Body of pancreas (tissue), 4 donors: ENCODE measurements around the gene SPDYC. TPM values are rescaled to one million over a fixed set of nuclear protein-coding genes. Genes with fewer than 3 reads are reported as not detected.

Experiments
- ATAC-seq: fragments of 150-250 bp; one replicate; pipeline ENCODE4 v1.9.1; 2016
- DNase-seq, 4 donors: peaks; one replicate each; pipeline ENCODE4 v3.0.0-alpha.2; 2019
- H3K27ac ChIP-seq, 4 donors: fragments of 200-600 bp; sonication (generic); 1 replicate in 3 of 4; 2 replicates in 1 of 4; pipeline versions ENCODE4 v1.5.1 to v1.6.1; 2016 to 2019; ENCODE audit warnings: mild to moderate bottlenecking in 1 of 4, mixed read lengths in 1 of 4, moderate library complexity in 1 of 4
- H3K27me3 ChIP-seq, 2 donors: fragments of 200-600 bp; sonication (generic); one replicate each; pipeline ENCODE4 v1.6.0; 2016; ENCODE audit warnings: mild to moderate bottlenecking in 1 of 2
- H3K36me3 ChIP-seq, 2 donors: fragments of 200-600 bp; sonication (generic); replicated peaks in 1 of 2; 2 replicates each; pipeline ENCODE4 v1.5.1; 2016; ENCODE audit warnings: low read depth in 2 of 2; ENCODE audit not compliant: insufficient read depth in 1 of 2
- H3K4me1 ChIP-seq: fragments of 200-600 bp; sonication (generic); one replicate; pipeline ENCODE4 v1.6.0; 2016
- H3K4me3 ChIP-seq, 2 donors: fragments of 200-600 bp; sonication (generic); 1 replicate in 1 of 2; 2 replicates in 1 of 2; pipeline ENCODE4 v1.5.1; 2016 to 2019
- H3K9me3 ChIP-seq, 3 donors: fragments of 200-600 bp; sonication (generic); 1 replicate in 2 of 3; 2 replicates in 1 of 3; pipeline ENCODE4 v1.5.1; 2016
- CTCF ChIP-seq, 7 experiments: fragments of 450-650 bp in 4 of 7; fragments of 200-600 bp in 3 of 7; sonication (generic) in 3 of 7; IDR thresholded peaks; one replicate each; pipeline ENCODE4 v1.5.1; 2016 to 2019; ENCODE audit warnings: antibody characterized with exemption in 7 of 7
- POLR2A ChIP-seq, 3 donors: fragments of 450-650 bp; IDR thresholded peaks; one replicate each; pipeline ENCODE4 v1.6.1; 2016; ENCODE audit warnings: antibody characterized with exemption in 3 of 3, mild to moderate bottlenecking in 2 of 3
- WGBS, 2 donors: methylation state at CpG; one replicate each; pipeline ENCODE4 v1.1.5; 2017; 5-methylcytosine and 5-hydroxymethylcytosine counted together
- intact Hi-C: fragments of 100-400 bp; cut with DNase I; formaldehyde crosslinking; loops from one replicate; pipeline ENCODE4 v1.15.1; 2023
- total RNA-seq, 2 donors: library from RNA; depleted of rRNA; stranded (reverse); fragments of >200 nt; gene quantifications; one replicate each; pipeline ENCODE4 v1.1.0, GENCODE V29; 2016

SPDYC gene
- not detected for total RNA-seq

- Histone ChIP-seq H3K9me3 (no peaks in the 10 kb centered on the region), H3K4me1 (peaks cover 9% of the 10 kb centered on the region), H3K27ac (no peak within 1 kb of the TSS), H3K4me3 (no peak within 1 kb of the TSS), H3K27me3 (no peaks in the 10 kb centered on the region), H3K36me3 (no peaks in the 10 kb centered on the region)
- DNase-seq (no peak), ATAC-seq (no peak)
- intact Hi-C loops = no loop called here
- 91 to 95% methylated on average over 12 to 21 of the region's 21 CpGs for WGBS, 2 donors
- no peak for TF ChIP-seq POLR2A (IDR thresholded peaks at IDR 0.05)
Observed at GRCh38 chr11:65170058-65170534, at the start of gene SPDYC. Gene SPDYC (plus strand): TSS chr11:65170233. CDS start chr11:65171358, 1,125 bp downstream.

GRCh38 chr11:65120831-65121230, 49.2 kb upstream of the SPDYC start:
- intact Hi-C loops = no loop called here
- peaks cover 0 to 12% of the 10 kb centered on the region in 2 donors for H3K36me3 ChIP-seq
- no peaks in the 10 kb centered on the region for H3K27me3 ChIP-seq
- H3K4me1 ChIP-seq = peaks cover 44% of the 10 kb centered on the region
- DNase-seq = no peak
- TF ChIP-seq CTCF (IDR thresholded peaks at IDR 0.05) (no peak), POLR2A (IDR thresholded peaks at IDR 0.05) (no peak)
- no peaks in the 10 kb centered on the region for H3K9me3 ChIP-seq
- peak overlapping the region in 3 of 4 donors; percentile 83 to 94 (median 93) for H3K27ac ChIP-seq
- H3K4me3 ChIP-seq = no peak overlapping the region
- ATAC-seq = no peak
- 40 to 48% methylated on average over 3 of the region's 3 CpGs for WGBS, 2 donors

- TF ChIP-seq CTCF (IDR thresholded peaks at IDR 0.05) (no peak), POLR2A (IDR thresholded peaks at IDR 0.05) (no peak)
- Histone ChIP-seq H3K4me3 (peak overlapping the region; percentile 37 to 63), H3K27ac (peak overlapping the region; percentile 71 to 94 (median 88)), H3K27me3 (no peaks in the 10 kb centered on the region), H3K9me3 (no peaks in the 10 kb centered on the region), H3K4me1 (peaks cover 38% of the 10 kb centered on the region), H3K36me3 (peaks cover 0 to 15% of the 10 kb centered on the region in 2 donors)
- WGBS, 2 donors = 0% methylated on average over 13 to 22 of the region's 22 CpGs
- intact Hi-C loops = no loop called here
- DNase-seq = peak in 1 of 4 donors; percentile 37
- ATAC-seq = no peak
Observed at GRCh38 chr11:65121447-65121864, 48.6 kb upstream of the SPDYC start.

GRCh38 chr11:65121865-65122696, 48.0 kb upstream of the SPDYC start, which contains the start of the genes FAU and MRPL49:
Gene FAU (minus strand): TSS chr11:65122134. CDS start chr11:65121813, 321 bp downstream.
Gene MRPL49 (plus strand): TSS chr11:65122321. CDS start chr11:65122347, 26 bp downstream.
- 0% methylated on average over 62 to 64 of the region's 64 CpGs for WGBS, 2 donors
- Histone ChIP-seq H3K4me1 (peaks cover 33% of the 10 kb centered on the region), H3K27ac (peak within 1 kb of the TSS; percentile 71 to 94 (median 88)), H3K27me3 (no peaks in the 10 kb centered on the region), H3K4me3 (peak within 1 kb of the TSS; percentile 37 to 63), H3K36me3 (peaks cover 0 to 19% of the 10 kb centered on the region in 2 donors), H3K9me3 (no peaks in the 10 kb centered on the region)
- ATAC-seq (peak; percentile 82), DNase-seq (peak; percentile 99 to 100 (median 99))
- peak; percentile 91 to 96 (median 95) for TF ChIP-seq POLR2A (IDR thresholded peaks at IDR 0.05)
- TF ChIP-seq CTCF (IDR thresholded peaks at IDR 0.05) = peak in 1 of 7 experiments; percentile 25
- intact Hi-C loops = no loop called here

- H3K27me3 ChIP-seq = no peaks in the 10 kb centered on the region
- intact Hi-C loops = no loop called here
- TF ChIP-seq CTCF (IDR thresholded peaks at IDR 0.05) (no peak), POLR2A (IDR thresholded peaks at IDR 0.05) (no peak)
- no peak overlapping the region for H3K4me3 ChIP-seq
- H3K9me3 ChIP-seq = no peaks in the 10 kb centered on the region
- no peak for ATAC-seq
- peak in 1 of 4 donors; percentile 9 for DNase-seq
- WGBS, 2 donors = 84 to 87% methylated on average over 5 of the region's 5 CpGs
- H3K36me3 ChIP-seq = peaks cover 18 to 34% of the 10 kb centered on the region in 2 donors
- peaks cover 33% of the 10 kb centered on the region for H3K4me1 ChIP-seq
- H3K27ac ChIP-seq = peak overlapping the region in 1 of 4 donors; percentile 6
Observed at GRCh38 chr11:65124480-65125196, 45.4 kb upstream of the SPDYC start.
